ENCODE measurements around the gene UBXN10.
A peak's percentile ranks its signal among the peaks of the same experiment; 100 is the strongest.

The UBXN10 gene

GRCh38 chr1:20151906-20152598 is 33.8 kb upstream of the UBXN10 start:
- DNase-seq (ENCODE audit: low read depth in 2 of 2): peak; percentile 57 to 72

DNA sequence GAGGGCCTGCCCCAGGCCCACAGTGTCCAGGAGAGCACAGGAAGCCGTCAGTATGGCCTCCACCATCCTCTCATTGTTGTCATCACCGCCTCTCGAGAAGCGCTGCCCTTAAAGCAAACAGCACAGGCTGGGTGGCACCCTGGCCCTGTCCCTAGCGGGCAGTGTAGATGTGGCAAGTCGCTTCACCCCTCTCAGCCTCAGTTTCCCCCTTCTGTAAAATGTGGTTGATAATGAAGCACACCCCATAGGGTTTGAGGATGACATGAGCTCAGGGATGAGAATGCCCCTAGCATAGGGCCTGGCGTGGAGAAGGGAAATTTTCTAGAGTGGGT is 33.3 kb upstream of the UBXN10 start:
- DNase-seq (ENCODE audit: low read depth in 2 of 2): no peak

GRCh38 chr1:20153000-20153418 is 32.9 kb upstream of the UBXN10 start:
- no peak for DNase-seq (ENCODE audit: low read depth in 2 of 2)

GRCh38 chr1:20154301-20154831 is 31.5 kb upstream of the UBXN10 start:
- no peak for DNase-seq (ENCODE audit: low read depth in 2 of 2)

- no peak for DNase-seq (ENCODE audit: low read depth in 2 of 2)
Observed at GRCh38 chr1:20158358-20159070, 27.4 kb upstream of the UBXN10 start.

GRCh38 chr1:20160034-20160433 is 25.9 kb upstream of the UBXN10 start:
- no peak for DNase-seq (ENCODE audit: low read depth in 2 of 2)

GRCh38 chr1:20164694-20165202 is 21.1 kb upstream of the UBXN10 start:
- no peak for DNase-seq (ENCODE audit: low read depth in 2 of 2)

- no peak for DNase-seq (ENCODE audit: low read depth in 2 of 2)
Observed at GRCh38 chr1:20165522-20165951, 20.4 kb upstream of the UBXN10 start.

- no peak for DNase-seq (ENCODE audit: low read depth in 2 of 2)
Observed at GRCh38 chr1:20166051-20166450, 19.8 kb upstream of the UBXN10 start.

DNA sequence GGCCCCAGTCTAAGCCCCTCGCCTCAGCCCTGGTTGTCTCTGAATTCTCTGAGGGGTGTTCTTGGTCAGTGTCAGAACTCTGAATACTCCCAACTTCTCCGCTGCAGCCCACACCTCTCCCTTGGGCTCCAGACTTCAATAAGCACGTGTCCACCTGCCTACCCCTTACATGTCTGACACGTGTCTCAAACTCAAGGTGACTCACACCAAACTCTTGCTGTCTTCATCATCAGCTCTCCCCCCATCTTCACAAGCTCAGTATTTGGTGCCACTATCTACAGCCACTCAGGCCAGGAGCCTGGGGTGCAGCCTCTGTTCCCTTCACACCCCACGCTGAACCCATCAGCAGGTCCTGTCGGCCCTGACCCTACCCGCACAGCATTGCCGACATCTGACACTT is 18.8 kb upstream of the UBXN10 start:
- DNase-seq (ENCODE audit: low read depth in 2 of 2): no peak

GRCh38 chr1:20168564-20169491 is 17.1 kb upstream of the UBXN10 start:
- no peak for DNase-seq (ENCODE audit: low read depth in 2 of 2)

DNA sequence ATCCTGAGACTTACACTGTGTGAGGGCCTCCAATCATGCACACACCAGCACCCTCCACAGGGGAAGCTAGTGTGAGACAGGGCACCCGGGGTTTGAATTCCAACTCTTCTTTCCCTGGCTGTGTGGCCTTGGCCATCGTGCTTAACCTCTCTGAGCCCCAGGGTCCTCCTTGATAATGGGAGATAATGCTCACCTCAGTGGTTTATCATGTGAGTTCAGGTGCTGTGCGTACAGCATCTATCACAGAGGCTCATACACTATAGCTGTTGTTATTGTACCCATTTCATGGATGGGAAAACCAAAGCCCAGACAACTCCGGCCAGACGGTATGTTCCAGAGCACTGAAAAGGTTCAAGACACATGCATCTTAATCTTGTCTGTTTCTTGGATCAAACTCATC is 16.0 kb upstream of the UBXN10 start:
- no peak for DNase-seq (ENCODE audit: low read depth in 2 of 2)

- no peak for DNase-seq (ENCODE audit: low read depth in 2 of 2)
Observed at GRCh38 chr1:20172033-20172590, 13.8 kb upstream of the UBXN10 start.

GRCh38 chr1:20174937-20175666 is 10.8 kb upstream of the UBXN10 start:
- DNase-seq (ENCODE audit: low read depth in 2 of 2): no peak

GRCh38 chr1:20178634-20179370 is 7.1 kb upstream of the UBXN10 start:
- no peak for DNase-seq (ENCODE audit: low read depth in 2 of 2)

GRCh38 chr1:20179371-20180128 is 6.3 kb upstream of the UBXN10 start:
- DNase-seq (ENCODE audit: low read depth in 2 of 2): no peak

DNA sequence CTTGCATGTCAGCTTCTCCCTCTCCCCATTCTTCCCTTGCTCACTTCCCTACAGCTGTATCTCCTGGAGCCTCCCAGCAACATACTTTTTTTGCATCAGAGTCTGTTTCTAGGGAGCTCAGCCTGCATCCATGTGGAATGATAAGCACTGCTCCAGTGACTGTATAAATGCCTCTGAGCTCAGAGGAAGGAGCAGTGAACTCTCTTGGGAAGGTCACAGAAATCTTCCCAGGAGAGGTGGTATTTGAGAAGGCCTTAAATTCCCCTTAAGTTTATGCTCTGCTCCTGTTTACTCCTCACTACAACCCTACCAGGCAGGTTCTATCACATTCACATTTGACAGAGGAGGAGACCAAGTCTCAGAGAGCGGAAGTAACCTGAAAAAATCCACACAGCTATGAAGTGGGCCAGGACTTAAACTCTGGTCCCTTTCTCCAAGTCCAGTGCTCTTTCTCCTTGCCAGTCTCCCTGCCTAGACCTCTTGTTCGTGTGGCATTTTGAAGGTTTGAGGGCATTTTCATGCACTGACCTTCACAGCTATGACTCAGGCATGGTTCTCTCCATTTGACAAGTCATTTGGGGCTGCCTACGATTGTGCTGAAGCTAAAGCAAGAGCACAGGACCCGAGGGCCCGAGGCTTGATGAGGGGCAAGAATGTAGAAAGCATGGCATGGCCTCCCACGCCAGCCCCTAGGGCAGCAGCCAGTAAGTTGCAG is 5.6 kb upstream of the UBXN10 start:
- DNase-seq (ENCODE audit: low read depth in 2 of 2): no peak

DNA sequence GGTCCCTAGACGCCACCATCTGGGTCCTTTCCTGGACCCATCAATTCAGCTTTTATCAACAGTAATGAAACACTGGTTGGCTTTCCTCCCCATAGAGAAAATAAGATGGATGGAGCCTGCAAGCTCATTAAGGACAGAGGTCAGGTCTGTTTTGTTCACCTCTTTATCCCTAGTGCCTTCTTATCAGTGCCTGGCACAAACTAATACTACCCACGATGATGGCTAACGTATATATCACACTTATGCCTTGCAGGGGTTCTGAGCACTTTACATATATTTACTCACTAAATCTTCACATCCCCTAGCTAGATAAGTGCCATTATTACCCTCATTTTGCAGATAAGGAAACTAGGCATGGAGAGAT is 5.1 kb upstream of the UBXN10 start:
- DNase-seq (ENCODE audit: low read depth in 2 of 2): no peak

DNA sequence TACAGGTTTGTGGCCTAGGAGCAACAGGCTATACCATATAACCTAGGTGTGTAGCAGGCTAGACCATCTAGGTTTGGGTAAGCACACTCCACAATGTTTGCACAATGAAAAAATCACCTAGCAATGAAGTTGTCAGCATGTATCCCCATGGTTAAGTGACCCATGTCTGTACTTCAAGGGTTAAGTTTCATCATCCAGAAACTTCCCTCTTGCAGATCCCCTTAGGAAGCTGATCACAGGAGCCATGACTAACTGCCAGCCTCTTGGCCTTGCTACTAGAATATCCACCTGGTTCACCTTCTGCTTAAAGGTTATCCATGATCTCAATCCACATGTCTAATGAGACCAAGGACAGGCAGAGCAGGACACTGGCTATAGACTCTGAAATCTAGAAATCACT is 3.5 kb upstream of the UBXN10 start:
- DNase-seq (ENCODE audit: low read depth in 2 of 2): no peak
